B cell (primary cell): ENCODE data around the gene DIPK2A.

Experiments
- EZH2 ChIP-seq: IDR thresholded peaks from 2 replicates; pipeline ENCODE4 v1.6.1; 2012; ENCODE audit warnings: borderline replicate concordance, low read depth, mild to moderate bottlenecking, moderate library complexity, low read length; ENCODE audit not compliant: insufficient read depth, poor library complexity, severe bottlenecking
- TF ChIP-seq, protein P1 (sequence below): fragments of 200-600 bp; IDR thresholded peaks from one replicate; pipeline ENCODE4 v1.8.0; 2022; ENCODE audit warnings: antibody characterized with exemption, mild to moderate bottlenecking

DNA sequence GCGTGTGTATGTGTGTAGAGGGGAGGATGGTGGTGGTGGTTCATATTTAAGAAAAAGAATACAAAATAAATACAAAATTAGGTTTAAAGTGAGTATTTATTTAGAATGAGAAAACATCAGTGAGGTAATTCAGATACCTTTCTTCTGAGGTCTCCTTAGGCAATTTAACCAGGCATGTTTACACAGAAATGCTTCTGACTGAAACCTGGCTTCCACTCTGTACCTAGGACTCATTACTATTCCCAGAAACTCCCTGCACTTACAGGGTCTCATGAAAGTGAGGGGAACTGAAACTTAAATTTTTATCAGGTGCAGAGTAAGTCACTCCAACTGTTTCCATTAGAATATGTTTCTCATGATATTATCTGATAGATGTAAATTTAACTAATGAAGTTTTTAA lies 10.3 kb upstream of the DIPK2A start:
- TF ChIP-seq, protein P1, sequence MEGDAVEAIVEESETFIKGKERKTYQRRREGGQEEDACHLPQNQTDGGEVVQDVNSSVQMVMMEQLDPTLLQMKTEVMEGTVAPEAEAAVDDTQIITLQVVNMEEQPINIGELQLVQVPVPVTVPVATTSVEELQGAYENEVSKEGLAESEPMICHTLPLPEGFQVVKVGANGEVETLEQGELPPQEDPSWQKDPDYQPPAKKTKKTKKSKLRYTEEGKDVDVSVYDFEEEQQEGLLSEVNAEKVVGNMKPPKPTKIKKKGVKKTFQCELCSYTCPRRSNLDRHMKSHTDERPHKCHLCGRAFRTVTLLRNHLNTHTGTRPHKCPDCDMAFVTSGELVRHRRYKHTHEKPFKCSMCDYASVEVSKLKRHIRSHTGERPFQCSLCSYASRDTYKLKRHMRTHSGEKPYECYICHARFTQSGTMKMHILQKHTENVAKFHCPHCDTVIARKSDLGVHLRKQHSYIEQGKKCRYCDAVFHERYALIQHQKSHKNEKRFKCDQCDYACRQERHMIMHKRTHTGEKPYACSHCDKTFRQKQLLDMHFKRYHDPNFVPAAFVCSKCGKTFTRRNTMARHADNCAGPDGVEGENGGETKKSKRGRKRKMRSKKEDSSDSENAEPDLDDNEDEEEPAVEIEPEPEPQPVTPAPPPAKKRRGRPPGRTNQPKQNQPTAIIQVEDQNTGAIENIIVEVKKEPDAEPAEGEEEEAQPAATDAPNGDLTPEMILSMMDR, result no peak
- TF ChIP-seq EZH2, result no peak
